SKM-1 (cell line): ENCODE results near the gene SSR4.
A peak's percentile ranks its signal among the peaks of the same experiment; 100 is the strongest.
"Not testable (repeated sequence)": the region's sequence is repeated elsewhere in the genome, so short reads cannot be mapped to it uniquely, and the experiment has no call there.

Experiments
- DNase-seq: peaks from one replicate; lab custom pipeline; 2025; ENCODE audit not compliant: unreplicated experiment; lab: John Stamatoyannopoulos, UW

The SSR4 gene

DNA sequence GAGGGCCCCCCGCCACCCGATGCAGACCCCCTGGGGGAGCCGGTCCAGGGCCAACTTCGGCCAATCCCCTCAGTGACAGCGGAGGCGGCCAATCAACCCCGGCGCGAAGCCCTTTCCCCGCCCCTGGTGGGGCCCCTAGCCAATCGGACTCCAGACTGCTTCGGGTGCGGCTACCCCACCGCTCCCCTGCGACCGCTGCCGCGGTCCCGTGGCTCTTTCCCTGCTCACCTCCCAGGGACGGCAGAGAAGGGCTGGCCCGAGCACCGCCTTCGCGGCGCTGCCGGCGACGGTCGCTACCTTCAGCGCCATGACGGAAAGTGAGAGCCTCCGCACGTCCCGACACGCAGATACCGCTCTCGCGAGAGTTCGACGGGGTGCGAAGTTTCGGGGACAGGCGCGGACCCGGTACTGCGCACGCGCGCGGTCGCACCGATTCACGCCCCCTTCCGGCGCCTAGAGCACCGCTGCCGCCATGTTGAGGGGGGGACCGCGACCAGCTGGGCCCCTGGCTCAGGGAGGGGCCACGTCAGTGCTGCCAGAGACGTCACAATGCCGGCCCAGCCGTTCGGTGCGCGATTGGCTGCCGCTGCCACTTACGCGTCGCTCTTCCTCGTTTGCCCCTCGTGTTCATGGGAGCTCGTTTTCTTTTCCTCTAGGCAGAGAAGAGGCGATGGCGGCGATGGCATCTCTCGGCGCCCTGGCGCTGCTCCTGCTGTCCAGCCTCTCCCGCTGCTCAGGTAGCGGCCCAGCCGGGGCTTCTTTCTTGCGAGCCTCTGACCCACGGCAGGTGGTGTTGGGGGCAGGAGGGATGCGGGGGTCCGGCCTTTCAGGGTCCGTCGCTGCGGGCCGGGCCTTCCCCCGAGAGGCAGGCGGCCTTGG lies at the start of gene SSR4, which contains the start of gene IDH3G:
Gene SSR4 (plus strand): TSS at position 651 of the 879 bp plus-strand sequence. CDS start 20 bp downstream, at position 671.
Gene IDH3G (minus strand): TSS at position 358 of the 879 bp plus-strand sequence. CDS start 49 bp downstream, at position 309.
- peak; percentile 76 for DNase-seq

DNA sequence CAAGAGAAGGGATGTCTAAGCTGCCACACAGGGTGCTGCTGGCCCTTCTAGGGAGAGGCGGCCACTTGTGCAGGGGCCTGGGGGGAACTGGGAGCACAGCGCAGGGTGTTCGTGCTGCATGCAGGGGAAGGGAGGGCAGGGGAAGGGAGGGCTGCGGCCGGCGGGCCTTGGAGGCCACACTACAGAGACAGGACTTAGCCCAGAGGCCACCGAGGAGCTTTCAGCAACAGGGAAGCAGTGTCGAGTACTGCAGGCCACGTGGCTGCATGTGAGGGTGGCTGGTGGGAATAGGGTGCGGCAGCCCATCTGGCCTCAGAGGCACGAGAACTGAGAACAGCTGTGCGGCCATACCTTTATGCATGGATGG lies 49.4 kb upstream of the SSR4 start:
- not testable (repeated sequence) for DNase-seq

DNA sequence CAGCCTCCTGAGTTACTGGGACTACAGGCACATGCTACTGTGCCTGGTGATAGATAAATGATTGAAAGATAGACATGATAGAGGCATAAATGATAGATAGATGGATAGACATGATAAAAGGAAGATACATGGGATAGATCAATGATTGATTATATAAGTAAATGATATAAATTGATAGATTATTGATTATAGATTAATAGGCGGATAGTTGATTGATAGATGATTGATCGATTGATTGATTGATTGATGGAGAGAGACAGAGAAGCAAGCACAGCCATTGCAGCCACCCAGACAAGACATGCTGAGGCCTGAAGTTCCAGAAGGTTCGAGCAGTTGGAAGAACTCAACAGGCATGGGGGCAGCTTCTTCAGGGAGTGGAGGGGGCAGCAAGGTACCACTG lies 48.1 kb upstream of the SSR4 start:
- DNase-seq = no peak

DNA sequence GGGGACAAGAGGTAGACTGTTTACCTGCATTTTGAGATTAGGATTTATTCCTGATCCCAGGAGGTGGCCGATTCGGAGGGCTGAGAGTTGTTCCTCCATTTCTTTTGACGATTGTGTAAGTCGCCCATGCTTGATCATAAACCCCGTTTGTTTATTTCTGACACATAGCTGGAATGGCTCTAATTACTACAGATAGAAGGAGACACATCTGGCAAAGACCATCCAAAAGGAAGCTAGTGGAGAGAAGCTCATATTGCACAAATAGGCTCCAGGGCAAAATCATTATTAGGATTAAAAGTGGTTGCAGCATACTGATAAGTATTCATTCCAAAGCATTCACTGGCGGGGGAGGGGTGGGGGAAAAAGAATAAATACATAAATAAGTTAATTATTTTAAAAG lies 47.5 kb upstream of the SSR4 start:
- not testable (repeated sequence) for DNase-seq

DNA sequence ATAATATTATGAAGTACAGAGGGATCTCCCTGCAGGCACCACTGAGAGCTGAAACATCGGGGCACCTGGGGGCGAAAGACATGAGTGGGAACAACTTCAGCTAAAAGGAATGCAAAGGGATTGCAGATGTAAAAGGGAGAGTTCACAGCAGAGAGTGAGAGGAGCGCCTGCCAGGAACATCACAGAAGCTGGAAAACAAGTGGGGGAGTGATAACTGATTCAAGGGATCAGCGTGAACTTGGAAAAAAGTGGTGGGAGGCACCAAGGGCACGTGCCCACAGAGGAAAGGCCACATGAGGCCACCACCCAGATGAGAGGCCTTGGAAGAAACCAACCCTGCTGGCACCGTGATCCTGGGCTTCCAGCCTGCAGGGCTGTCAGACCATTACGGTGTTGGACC lies 45.5 kb upstream of the SSR4 start:
- not testable (repeated sequence) for DNase-seq

DNA sequence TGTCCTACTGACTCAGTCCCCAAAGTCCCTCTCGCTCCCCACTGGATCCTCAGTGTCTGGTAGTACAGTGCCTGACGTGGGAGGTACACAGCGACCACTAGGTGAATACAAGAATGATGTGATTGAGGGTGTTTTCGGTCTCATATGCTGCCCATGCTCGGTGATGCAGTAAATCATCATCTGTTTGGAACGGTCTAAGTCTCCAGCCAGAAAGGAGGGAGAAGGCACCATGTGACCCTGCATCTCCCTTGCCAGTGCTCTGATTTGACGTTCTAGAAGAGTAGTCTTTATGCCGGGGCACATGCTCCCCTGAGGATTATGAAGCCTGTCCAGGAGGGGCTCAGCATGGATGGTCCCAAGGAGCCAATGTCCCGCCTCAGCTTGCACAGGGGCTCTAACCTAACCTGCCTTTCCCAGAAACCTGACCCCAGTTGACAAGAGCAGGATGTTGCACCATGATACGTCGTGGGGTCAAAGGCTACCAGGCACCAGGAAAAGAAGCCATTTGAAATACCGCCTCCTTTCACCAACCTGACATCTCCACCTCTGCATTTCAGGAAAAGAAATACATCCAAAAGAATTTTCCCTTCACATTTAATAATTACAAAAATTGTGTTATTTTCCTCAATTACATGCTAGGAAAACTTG lies 44.2 kb upstream of the SSR4 start:
- DNase-seq = no peak

DNA sequence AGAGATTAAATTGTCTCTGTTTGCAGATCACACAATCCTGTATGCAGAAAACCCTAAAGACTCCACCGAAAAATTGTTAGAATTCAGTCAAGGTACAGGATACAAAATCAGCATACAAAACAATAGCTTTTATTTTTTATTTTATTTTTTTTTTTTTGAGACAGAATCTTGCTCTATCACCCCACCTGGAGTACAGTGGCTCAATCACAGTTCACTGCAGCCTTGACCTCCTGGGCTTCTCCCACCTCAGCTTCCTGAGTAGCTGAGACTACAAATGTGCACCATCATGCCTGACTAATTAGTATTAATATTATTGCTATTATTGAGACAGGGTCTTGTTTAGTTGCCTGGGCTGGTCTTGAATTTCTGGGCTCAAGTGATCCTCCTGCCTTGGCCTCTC lies 39.3 kb upstream of the SSR4 start:
- DNase-seq = no peak

DNA sequence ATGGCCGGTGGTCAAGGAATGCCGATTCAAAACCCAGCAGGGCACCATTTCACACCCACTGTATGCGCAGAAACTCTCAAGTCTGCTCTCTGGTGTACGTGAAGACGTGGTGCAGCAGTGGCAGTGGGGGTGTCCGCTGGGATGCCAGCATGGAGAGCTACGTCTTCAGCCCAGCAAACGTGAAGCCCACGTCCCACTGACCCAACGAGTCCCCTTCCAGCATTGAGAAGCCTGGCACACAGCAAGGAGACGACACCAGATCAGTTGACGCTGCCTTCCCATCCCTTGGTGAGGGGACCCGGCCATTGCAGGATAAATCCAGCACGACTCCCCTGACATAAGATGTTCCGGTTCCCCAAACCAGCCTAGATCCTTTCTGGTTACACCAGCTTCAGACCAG lies 32.6 kb upstream of the SSR4 start:
- DNase-seq = no peak

DNA sequence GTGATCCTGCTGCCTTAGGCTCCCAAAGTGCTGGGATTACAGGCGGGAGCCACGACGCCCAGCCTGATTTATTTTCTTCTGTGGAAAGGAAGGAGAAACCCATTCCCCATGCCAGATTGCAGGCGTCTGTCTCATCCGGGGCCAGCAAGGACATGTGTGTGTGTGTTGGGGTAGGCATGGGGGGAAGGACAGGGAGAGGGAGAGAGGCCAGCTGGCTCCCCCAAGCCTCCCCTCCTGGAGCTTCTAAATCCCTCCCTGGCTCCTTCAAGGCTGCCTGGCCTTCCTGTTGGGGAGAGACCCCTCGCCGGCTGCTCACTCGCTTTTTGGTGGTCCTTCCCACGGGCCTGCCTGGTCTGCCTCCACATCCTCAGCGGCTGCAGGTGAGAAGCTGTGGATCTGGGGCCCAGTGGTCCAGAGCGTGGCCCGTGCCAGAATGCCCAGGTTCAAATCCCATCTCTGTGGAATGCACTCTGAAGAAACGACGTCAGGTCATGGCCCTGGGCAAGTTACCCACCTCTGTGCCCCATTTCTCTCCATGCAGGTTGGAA lies 31.8 kb upstream of the SSR4 start:
- no peak for DNase-seq

DNA sequence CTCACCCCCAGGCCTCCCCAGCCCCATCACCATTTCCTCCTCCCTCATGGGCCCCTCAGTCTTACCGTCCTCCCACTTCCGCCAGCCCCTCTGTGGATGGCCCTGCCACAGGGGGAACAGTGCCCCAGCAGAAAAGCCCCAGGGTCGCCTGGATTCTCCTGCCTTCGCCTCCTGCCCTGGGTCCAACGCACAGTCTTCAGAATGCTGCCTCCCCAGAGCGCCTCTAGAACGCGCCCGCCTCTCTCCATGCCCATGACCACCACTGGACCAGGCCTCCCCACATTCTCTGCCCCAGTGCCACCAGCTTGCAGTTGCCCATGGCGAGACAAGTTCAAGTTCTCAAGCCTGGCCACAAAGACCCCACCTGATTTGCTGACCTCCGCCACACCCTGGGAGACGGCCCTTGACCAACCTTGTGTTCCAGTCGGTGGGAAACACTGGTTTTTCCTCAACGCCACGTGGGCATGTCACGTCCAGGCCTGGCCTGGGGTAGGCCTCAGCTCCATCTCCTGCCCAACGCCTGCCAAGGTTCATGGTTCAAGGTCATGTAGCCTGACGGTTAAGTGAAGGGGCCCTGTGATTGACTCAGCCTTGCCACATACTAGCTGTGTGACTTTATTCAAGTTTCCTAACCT lies 31.1 kb upstream of the SSR4 start:
- DNase-seq = no peak

DNA sequence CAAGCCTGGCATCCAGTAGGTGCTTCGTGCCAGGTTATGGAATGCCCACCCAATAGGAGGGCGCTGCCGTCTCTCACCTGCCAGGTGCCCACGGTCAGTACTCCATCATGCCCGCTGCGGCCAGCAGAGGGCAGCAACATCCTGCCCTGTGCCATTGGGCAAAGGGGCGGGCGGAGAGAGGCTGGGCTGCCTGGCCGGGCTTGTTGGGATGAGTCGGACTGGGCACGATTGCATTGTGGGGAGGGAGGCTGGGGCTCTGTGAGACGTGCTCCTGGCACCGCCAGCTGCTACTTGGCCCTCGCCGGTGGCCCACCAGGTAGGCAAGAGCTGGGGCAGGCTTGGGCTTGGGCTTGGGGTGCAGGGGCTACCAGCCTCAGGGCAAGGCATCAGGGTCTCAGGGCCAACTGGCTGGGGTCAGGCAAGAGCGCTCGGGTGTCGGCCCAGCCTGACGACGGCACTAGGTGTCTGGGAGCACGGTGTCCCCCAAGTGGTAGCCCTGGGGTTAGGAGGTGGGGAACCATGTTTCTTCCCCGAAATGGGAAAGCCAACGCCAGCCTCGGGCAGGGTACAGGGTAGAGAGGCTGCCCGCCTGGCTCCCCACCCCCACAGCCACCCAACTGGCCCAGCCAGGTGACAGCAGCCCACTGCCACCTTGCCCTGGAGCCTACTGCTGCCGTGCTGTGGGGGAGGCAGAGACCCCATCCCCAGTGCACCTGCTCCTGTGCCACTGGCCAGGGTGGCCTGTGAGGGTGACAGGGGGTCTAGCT lies 30.3 kb upstream of the SSR4 start, which contains the start of gene PLXNB3:
Gene PLXNB3 (plus strand): TSS at position 261 of the 767 bp plus-strand sequence. CDS start 1,287 bp downstream, outside the sequence.
- peak; percentile 2 for DNase-seq

DNA sequence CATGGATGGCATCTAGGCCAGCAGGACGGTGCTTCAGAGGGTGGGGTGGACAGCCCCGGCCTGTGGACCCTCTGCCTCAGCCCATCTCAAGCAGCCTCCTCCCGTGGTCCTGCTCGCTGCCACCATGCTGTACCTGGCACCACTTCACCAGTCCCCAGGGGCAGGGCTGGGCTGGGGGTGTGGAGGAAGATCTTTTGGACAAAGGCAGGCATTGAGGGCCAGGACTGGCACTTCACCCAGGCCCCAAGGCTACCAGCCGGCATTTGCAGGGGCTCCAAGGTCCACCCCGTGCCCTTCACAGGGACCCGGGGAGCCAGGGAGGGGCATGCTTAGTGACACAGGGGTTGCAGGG lies 29.7 kb upstream of the SSR4 start:
- DNase-seq = no peak

DNA sequence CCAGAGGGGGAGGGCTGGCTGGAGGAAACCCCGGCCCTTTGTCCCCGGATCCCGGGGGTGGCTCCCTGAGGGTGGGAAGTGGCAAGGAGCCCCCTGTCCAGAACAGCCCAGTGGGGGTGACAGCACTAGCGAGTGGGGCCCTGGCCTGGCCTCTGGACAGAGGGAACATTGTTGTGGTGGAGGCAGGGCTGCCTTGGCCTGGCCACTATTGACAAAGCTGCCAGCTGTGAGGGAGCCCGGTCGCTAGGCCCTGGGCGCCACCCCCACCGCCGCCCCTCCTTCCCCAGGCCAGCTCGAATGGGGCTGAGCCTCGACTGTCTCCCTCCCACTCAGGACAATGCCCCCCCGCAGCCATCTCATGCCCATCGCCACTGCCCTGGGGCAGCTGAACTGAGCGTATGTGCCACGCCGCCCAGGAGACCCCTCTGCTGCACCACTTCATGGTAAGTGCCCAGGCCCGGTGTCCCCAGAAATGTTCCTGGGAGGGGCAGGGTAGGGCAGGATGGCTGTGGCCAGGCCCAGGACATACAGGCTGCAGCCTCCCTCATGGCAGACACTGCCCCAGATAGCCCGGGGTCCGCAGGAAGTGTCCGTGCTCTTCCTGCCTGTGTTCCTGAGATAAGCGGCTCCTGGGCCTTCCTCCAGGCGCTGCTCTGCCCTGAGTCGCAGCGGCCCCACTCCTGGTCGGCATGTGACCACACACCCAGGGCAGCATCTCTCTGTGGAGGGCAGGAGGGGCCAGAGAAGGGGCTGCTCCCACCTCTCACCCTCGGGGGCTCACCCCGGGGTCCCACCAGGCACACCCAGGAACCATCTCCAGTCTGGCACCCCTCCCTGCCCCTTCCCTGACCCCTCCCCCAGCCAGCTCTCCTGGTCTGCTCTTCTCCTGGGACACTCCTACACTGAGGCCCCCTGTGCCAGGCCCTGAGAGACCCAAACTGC lies 29.1 kb upstream of the SSR4 start:
- DNase-seq = no peak

DNA sequence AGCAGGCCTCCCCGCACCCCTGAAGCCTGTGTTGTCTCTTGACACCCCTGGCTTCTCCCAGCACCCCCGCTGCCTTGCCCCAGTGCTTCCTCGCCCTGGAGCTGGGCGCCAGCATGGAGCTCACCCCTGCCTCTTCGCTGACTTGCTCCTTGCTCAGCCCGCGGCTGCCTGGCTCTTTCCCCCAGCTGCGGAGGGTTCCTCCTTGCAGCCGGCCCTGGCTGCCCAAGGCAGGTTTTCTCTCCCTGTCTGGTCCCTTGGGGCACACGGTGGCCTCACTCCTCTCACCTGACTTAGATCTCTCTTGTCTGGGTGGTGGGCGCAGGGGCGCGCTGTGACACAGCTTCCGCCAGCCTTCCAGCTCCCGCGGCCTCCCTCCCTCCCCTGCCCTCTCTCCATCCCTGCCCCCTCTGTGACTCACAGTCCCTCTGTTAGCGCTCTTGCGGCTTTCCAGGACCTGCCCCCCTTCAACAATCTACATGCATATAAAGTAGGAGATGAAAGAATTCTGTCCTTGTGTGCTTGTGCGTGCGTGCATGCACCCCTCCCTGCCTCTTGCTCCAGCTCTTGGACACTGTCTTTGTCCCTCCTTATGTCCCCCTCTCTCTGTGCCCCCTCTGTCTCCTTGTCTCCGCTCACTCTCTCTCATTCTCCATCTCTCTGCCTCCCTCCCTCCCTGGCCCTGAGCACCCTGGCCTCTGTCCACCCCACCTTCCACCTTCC lies 28.2 kb upstream of the SSR4 start:
- no peak for DNase-seq

DNA sequence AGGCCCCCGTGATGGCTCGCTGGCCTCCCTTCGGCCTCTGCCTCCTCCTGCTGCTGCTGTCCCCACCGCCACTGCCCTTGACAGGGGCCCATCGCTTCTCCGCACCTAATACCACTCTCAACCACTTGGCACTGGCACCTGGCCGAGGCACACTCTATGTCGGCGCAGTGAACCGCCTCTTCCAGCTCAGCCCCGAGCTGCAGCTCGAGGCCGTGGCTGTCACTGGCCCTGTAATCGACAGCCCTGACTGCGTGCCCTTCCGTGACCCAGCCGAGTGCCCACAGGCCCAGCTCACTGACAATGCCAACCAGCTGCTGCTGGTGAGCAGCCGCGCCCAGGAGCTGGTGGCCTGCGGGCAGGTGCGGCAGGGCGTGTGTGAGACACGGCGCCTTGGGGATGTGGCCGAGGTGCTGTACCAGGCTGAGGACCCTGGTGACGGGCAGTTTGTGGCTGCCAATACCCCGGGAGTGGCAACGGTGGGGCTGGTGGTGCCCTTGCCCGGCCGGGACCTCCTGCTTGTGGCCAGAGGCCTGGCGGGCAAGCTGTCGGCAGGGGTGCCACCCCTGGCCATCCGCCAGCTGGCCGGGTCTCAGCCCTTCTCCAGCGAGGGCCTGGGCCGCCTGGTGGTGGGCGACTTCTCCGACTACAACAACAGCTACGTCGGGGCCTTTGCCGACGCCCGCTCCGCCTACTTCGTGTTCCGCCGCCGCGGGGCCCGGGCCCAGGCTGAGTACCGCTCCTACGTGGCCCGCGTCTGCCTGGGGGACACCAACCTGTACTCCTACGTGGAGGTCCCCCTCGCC lies 27.4 kb upstream of the SSR4 start:
- no peak for DNase-seq

DNA sequence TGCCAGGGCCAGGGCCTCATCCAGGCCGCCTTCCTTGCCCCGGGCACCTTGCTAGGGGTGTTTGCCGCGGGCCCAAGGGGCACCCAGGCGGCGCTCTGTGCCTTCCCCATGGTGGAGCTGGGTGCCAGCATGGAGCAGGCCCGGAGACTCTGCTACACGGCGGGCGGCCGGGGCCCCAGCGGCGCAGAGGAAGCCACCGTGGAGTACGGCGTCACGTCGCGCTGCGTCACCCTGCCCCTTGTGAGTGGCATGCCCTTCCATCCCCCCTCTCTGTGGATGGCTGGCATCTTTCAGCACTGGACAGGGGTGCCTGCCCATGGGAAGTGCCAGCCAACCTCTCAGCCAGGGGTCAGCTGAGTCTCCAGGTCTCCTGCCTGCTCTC lies 26.8 kb upstream of the SSR4 start:
- DNase-seq = no peak

DNA sequence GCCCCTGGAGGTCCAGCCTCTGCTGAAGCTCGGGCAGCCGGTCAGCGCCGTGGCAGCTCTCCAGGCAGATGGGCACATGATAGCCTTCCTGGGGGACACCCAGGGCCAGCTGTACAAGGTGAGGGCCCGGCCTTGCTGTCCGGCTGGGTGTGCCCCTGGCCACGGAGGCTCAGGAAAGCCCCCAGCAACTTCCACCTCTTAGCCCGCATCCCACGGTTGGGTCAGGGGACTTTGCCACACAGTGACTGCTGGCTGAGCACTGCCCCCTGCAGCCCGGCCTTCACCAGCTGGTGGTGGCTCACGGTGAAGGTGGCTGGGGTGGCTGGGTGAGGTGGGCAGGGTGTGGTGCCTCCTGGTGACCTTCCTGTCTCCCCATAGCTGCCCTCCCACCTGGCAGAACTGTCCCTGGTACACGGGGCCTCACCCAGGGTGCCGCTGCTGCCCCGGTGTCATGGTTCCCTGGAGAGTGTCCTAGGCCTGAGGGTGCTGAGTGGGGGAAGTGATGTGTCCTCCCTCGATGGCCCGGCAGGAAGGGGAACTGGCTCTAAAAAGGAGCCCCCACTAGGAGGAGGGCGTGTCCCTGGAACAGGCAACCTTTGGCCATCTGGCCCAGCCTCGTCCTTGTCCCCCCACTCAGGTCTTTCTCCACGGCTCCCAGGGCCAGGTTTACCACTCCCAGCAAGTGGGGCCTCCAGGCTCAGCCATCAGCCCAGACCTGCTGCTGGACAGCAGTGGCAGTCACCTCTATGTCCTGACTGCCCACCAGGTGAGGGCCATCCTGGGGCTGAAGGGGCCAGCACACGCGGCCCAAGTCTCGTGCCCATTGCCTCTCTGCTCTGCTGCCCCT lies 25.9 kb upstream of the SSR4 start:
- no peak for DNase-seq
